ENCODE data around the gene ARHGAP10.

Gene ARHGAP10

DNA sequence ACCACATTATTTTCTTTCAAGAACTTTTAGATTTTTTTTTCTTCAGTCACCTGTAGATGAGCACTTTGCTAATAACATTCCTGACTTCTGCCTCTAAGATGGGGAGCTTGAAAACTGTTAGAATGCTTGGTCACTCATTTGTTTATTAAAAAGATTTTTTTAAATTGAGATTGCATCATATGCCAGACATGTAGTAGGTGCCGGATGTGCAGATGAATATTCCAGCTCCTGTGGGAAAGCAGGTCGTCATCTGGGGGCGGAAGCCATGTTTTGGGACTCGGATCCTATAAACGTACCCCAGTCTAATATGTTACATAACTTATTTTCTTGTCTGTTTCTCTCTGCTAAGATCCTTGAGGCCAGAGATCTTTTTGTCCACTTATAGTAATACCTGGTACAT is 236.8 kb downstream of the ARHGAP10 start:
- no peak overlapping the region for H3K27ac ChIP-seq (ENCODE audit: low read length)
- no peak overlapping the region for H3K4me2 ChIP-seq (ENCODE audit: insufficient read depth, low read length)
- H3K36me3 ChIP-seq (ENCODE audit: insufficient read depth, low read length) = no peaks in the 10 kb centered on the region
- H3K27me3 ChIP-seq (ENCODE audit: insufficient read depth, low read length, poor library complexity) = no peaks in the 10 kb centered on the region
- H2AFZ ChIP-seq (ENCODE audit: low read depth, low read length) = no peak overlapping the region
- H3K9ac ChIP-seq (ENCODE audit: low read depth, low read length) = no peak overlapping the region
- no peak for DNase-seq
- H3K9me3 ChIP-seq (ENCODE audit: insufficient read depth, low read length, severe bottlenecking) = no peaks in the 10 kb centered on the region
- no peak overlapping the region for H3K4me3 ChIP-seq (ENCODE audit: low read depth in 1 of 2, low read length in 2 of 2)
- no peak for TF ChIP-seq EZH2 (IDR thresholded peaks at IDR 0.05; ENCODE audit: borderline replicate concordance, low read depth, low read length, severe bottlenecking)
- TF ChIP-seq, protein P1, sequence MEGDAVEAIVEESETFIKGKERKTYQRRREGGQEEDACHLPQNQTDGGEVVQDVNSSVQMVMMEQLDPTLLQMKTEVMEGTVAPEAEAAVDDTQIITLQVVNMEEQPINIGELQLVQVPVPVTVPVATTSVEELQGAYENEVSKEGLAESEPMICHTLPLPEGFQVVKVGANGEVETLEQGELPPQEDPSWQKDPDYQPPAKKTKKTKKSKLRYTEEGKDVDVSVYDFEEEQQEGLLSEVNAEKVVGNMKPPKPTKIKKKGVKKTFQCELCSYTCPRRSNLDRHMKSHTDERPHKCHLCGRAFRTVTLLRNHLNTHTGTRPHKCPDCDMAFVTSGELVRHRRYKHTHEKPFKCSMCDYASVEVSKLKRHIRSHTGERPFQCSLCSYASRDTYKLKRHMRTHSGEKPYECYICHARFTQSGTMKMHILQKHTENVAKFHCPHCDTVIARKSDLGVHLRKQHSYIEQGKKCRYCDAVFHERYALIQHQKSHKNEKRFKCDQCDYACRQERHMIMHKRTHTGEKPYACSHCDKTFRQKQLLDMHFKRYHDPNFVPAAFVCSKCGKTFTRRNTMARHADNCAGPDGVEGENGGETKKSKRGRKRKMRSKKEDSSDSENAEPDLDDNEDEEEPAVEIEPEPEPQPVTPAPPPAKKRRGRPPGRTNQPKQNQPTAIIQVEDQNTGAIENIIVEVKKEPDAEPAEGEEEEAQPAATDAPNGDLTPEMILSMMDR (IDR thresholded peaks at IDR 0.05; ENCODE audit: borderline replicate concordance, extremely low read depth, low read length, poor library complexity, severe bottlenecking) = no peak
- no peaks in the 10 kb centered on the region for H3K4me1 ChIP-seq (ENCODE audit: insufficient read depth, low read length)
- ATAC-seq (ENCODE audit: insufficient read depth, low read depth) = no peak
- no peaks in the 10 kb centered on the region for H3K79me2 ChIP-seq (ENCODE audit: insufficient read depth, low read length)
- no peaks in the 10 kb centered on the region for H4K20me1 ChIP-seq (ENCODE audit: insufficient read depth, low read length)

DNA sequence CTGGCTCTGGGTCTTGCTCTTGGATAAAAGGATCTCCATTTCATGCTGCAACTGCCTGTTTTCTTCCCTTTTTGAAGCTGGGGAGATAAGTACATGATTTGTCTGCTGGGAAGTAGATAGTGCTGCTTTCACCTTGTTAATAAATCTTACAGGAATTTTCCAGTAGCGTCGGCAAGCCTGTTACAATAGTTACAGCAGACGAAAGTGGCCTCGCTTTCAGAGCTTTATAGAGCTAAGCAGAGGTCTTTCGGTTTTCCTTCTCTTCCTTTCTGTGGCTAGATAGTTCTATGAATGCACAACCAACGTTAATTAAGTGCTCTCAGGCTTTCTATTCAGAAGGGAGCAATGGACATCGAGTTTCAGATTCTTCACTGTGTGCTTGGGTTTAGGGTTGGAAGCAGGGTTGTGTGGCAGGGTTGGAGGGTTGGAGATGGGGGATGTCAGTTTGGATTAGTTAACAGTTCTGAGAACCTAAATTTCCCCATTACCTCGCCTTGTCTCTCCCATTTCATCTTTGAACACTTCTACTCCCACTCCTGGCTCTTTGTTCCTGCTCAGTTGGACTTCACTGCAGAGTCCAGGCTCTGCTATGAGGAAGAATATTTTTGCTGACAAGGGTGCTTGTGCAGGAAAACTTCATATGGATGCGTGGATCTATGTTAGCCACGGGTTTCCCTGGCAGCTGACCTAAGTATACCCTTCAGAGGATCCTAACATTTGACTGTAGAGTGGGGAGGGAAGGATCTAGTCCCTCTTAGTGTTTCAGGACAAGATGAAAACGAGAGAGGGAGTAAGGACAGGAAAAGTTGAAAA is 237.9 kb downstream of the ARHGAP10 start:
- H2AFZ ChIP-seq (ENCODE audit: low read depth, low read length) = no peak overlapping the region
- DNase-seq = no peak
- H3K79me2 ChIP-seq (ENCODE audit: insufficient read depth, low read length) = no peaks in the 10 kb centered on the region
- no peaks in the 10 kb centered on the region for H4K20me1 ChIP-seq (ENCODE audit: insufficient read depth, low read length)
- TF ChIP-seq, protein P1 (IDR thresholded peaks at IDR 0.05; ENCODE audit: borderline replicate concordance, extremely low read depth, low read length, poor library complexity, severe bottlenecking) = no peak
- no peak for TF ChIP-seq EZH2 (IDR thresholded peaks at IDR 0.05; ENCODE audit: borderline replicate concordance, low read depth, low read length, severe bottlenecking)
- no peaks in the 10 kb centered on the region for H3K4me1 ChIP-seq (ENCODE audit: insufficient read depth, low read length)
- no peak overlapping the region for H3K4me3 ChIP-seq (ENCODE audit: low read depth in 1 of 2, low read length in 2 of 2)
- H3K27ac ChIP-seq (ENCODE audit: low read length) = no peak overlapping the region
- H3K9ac ChIP-seq (ENCODE audit: low read depth, low read length) = no peak overlapping the region
- H3K4me2 ChIP-seq (ENCODE audit: insufficient read depth, low read length) = no peak overlapping the region
- no peaks in the 10 kb centered on the region for H3K27me3 ChIP-seq (ENCODE audit: insufficient read depth, low read length, poor library complexity)
- H3K36me3 ChIP-seq (ENCODE audit: insufficient read depth, low read length) = no peaks in the 10 kb centered on the region
- no peak for ATAC-seq (ENCODE audit: insufficient read depth, low read depth)
- H3K9me3 ChIP-seq (ENCODE audit: insufficient read depth, low read length, severe bottlenecking) = no peaks in the 10 kb centered on the region

DNA sequence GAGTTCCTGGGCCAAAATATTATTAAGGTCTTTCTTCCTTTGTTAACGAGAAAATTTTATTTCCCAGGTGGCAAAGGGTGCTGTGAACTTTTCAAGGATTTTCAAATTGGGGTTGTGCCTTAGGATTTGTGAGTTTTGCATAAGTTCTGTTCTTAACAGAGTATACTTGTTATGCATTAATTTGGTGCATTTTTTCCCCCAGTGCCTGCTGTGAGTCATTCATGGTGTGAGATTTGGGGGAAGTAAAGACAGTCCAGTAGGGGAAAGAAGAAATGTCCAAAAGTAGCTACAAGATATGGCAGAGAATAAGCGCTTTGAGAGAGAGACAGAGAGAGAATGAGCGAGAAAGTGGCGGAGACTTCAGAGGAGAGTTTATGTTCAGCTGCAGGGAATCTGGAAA is 239.2 kb downstream of the ARHGAP10 start:
- Histone ChIP-seq H3K4me1 (ENCODE audit: insufficient read depth, low read length) (no peaks in the 10 kb centered on the region), H3K9ac (ENCODE audit: low read depth, low read length) (no peak overlapping the region), H3K4me3 (ENCODE audit: low read depth in 1 of 2, low read length in 2 of 2) (no peak overlapping the region), H3K27me3 (ENCODE audit: insufficient read depth, low read length, poor library complexity) (no peaks in the 10 kb centered on the region), H2AFZ (ENCODE audit: low read depth, low read length) (no peak overlapping the region), H3K36me3 (ENCODE audit: insufficient read depth, low read length) (no peaks in the 10 kb centered on the region), H3K27ac (ENCODE audit: low read length) (no peak overlapping the region), H3K9me3 (ENCODE audit: insufficient read depth, low read length, severe bottlenecking) (no peaks in the 10 kb centered on the region), H3K79me2 (ENCODE audit: insufficient read depth, low read length) (no peaks in the 10 kb centered on the region), H4K20me1 (ENCODE audit: insufficient read depth, low read length) (no peaks in the 10 kb centered on the region), H3K4me2 (ENCODE audit: insufficient read depth, low read length) (no peak overlapping the region)
- TF ChIP-seq EZH2 (IDR thresholded peaks at IDR 0.05; ENCODE audit: borderline replicate concordance, low read depth, low read length, severe bottlenecking) = no peak
- TF ChIP-seq, protein P1 (IDR thresholded peaks at IDR 0.05; ENCODE audit: borderline replicate concordance, extremely low read depth, low read length, poor library complexity, severe bottlenecking) = no peak
- DNase-seq (no peak), ATAC-seq (ENCODE audit: insufficient read depth, low read depth) (no peak)

Data from DND-41 (cell line).